HK-2 (cell line): ENCODE data around the gene CERS1.

Experiments used
- DNase-seq: peaks from one replicate; pipeline ENCODE4 v3.0.0-alpha.2; 2018; ENCODE audit not compliant: unreplicated experiment

The CERS1 gene

GRCh38 chr19:18856385-18857126 is 39.4 kb downstream of the CERS1 start:
- no peak for DNase-seq

- no peak for DNase-seq
Observed at GRCh38 chr19:18855647-18856384, 40.1 kb downstream of the CERS1 start.

GRCh38 chr19:18854982-18855381 is 41.0 kb downstream of the CERS1 start:
- DNase-seq: no peak

GRCh38 chr19:18853755-18854427 is 42.1 kb downstream of the CERS1 start:
- no peak for DNase-seq

- DNase-seq: no peak
Observed at GRCh38 chr19:18852648-18853047, 43.3 kb downstream of the CERS1 start.

GRCh38 chr19:18851673-18852325 is 44.2 kb downstream of the CERS1 start:
- no peak for DNase-seq

GRCh38 chr19:18850471-18851375 is 45.2 kb downstream of the CERS1 start:
- no peak for DNase-seq

- no peak for DNase-seq
Observed at GRCh38 chr19:18849838-18850400, 46.0 kb downstream of the CERS1 start.

- DNase-seq: no peak
Observed at GRCh38 chr19:18848878-18849661, 46.9 kb downstream of the CERS1 start.

- no peak for DNase-seq
Observed at GRCh38 chr19:18847549-18848463, 48.2 kb downstream of the CERS1 start.

GRCh38 chr19:18846862-18847548 is 49.0 kb downstream of the CERS1 start:
- peak; percentile 57 for DNase-seq

- DNase-seq: no peak
Observed at GRCh38 chr19:18845961-18846360, 50.0 kb downstream of the CERS1 start.

GRCh38 chr19:18844806-18845329 is 51.1 kb downstream of the CERS1 start:
- DNase-seq: no peak

- no peak for DNase-seq
Observed at GRCh38 chr19:18843960-18844359, 52.0 kb downstream of the CERS1 start.

- no peak for DNase-seq
Observed at GRCh38 chr19:18842166-18842565, 53.8 kb downstream of the CERS1 start.

GRCh38 chr19:18841400-18841799 is 54.6 kb downstream of the CERS1 start:
- DNase-seq: no peak

- no peak for DNase-seq
Observed at GRCh38 chr19:18840288-18841267, 55.4 kb downstream of the CERS1 start.
